A673 (cell line): ENCODE data around the gene EPB41L5. TPM values are rescaled to one million over a fixed set of nuclear protein-coding genes. Genes with fewer than 3 reads are reported as not detected.
A peak's percentile ranks its signal among the peaks of the same experiment; 100 is the strongest.

Experiments used
- Bru-seq: library from RNA; stranded (reverse); fragments of 400-500 nt; gene quantifications from one replicate; lab custom pipeline; 2021; lab: Mats Ljungman, UMichigan
- BruChase-seq, 2 experiments: library from RNA; stranded (reverse); fragments of 400-500 nt; gene quantifications; one replicate each; lab custom pipeline; 2021; lab: Mats Ljungman, UMichigan
- BruUV-seq: library from RNA; stranded (reverse); fragments of 400-500 nt; replicated peaks from 2 replicates; lab custom pipeline; 2021; lab: Mats Ljungman, UMichigan
- CTCF ChIA-PET: fragments of 300-600 bp; sonication (Branson Sonifier 250); formaldehyde crosslinking; loops from one replicate; lab custom pipeline; 2022; ENCODE audit warnings: antibody characterized with exemption; lab: Charles Lee
- POLR2A ChIA-PET: fragments of 300-600 bp; sonication (Branson Sonifier 250); formaldehyde crosslinking; loops from one replicate; lab custom pipeline; 2022; ENCODE audit warnings: antibody characterized with exemption; ENCODE audit not compliant: low non-redundant PET; lab: Charles Lee
- DNase-seq: peaks from one replicate; pipeline ENCODE4 v3.0.0-alpha.2; 2015; ENCODE audit warnings: low spot score
- H3K27ac ChIP-seq: fragments of 200-600 bp; sonication (generic); 2 replicates; pipeline ENCODE4 v1.5.1; 2016; ENCODE audit warnings: mixed run types, low read depth, mild to moderate bottlenecking, mixed read lengths, antibody characterized with exemption, low read length; ENCODE audit not compliant: poor library complexity, severe bottlenecking
- H3K27me3 ChIP-seq: fragments of 200-600 bp; sonication (generic); replicated peaks from 2 replicates; pipeline ENCODE4 v1.6.1; 2017; ENCODE audit warnings: mixed run types, low read depth, mild to moderate bottlenecking, mixed read lengths, antibody characterized with exemption, low read length; ENCODE audit not compliant: insufficient read depth, poor library complexity
- H3K36me3 ChIP-seq: fragments of 200-600 bp; sonication (generic); 2 replicates; pipeline ENCODE4 v1.6.1; 2016; ENCODE audit warnings: mixed run types, mild to moderate bottlenecking, mixed read lengths, antibody characterized with exemption, low read length; ENCODE audit not compliant: insufficient read depth, poor library complexity, severe bottlenecking
- H3K4me1 ChIP-seq: fragments of 200-600 bp; sonication (generic); 2 replicates; pipeline ENCODE4 v1.6.1; 2017; ENCODE audit warnings: mixed run types, mild to moderate bottlenecking, mixed read lengths, antibody characterized with exemption, low read length; ENCODE audit not compliant: insufficient read depth, poor library complexity, severe bottlenecking
- H3K4me3 ChIP-seq: fragments of 200-600 bp; sonication (generic); 2 replicates; pipeline ENCODE4 v1.5.1; 2016; ENCODE audit warnings: low read depth, mixed run types, mild to moderate bottlenecking, mixed read lengths, low read length; ENCODE audit not compliant: poor library complexity, severe bottlenecking
- H3K9me3 ChIP-seq: fragments of 200-600 bp; sonication (generic); 2 replicates; pipeline ENCODE4 v1.6.1; 2016; ENCODE audit warnings: mixed run types, low read depth, mild to moderate bottlenecking, mixed read lengths, antibody characterized with exemption, low read length; ENCODE audit not compliant: poor library complexity, severe bottlenecking
- EZH2 ChIP-seq: fragments of 200-600 bp; sonication (generic); IDR thresholded peaks from 2 replicates; pipeline ENCODE4 v1.6.1; 2017; ENCODE audit warnings: borderline replicate concordance, low read depth, mild to moderate bottlenecking, mixed read lengths, antibody characterized with exemption, low read length; ENCODE audit not compliant: poor library complexity, severe bottlenecking
- intact Hi-C: fragments of 100-400 bp; cut with micrococcal nuclease; formaldehyde crosslinking; loops from one replicate; pipeline ENCODE4 v1.10.0; 2022; ENCODE audit not compliant: unreplicated experiment
- long read RNA-seq: library from polyadenylated mRNA; stranded (forward); transcript quantifications from one replicate; pipeline ENCODE4 v2.0.0, GENCODE V29; 2022
- total RNA-seq: library from RNA; stranded (reverse); gene quantifications from 2 replicates; pipeline ENCODE4 v1.2.3, GENCODE V29; 2021
- TF ChIP-seq, protein P1 (sequence below): fragments of 300-800, 200-600 bp; sonication (generic); conservative IDR thresholded peaks from 2 replicates; pipeline ENCODE4 v1.5.1; 2017; ENCODE audit warnings: low read depth, mild to moderate bottlenecking, antibody characterized with exemption, low read length, moderate library complexity, mixed read lengths

EPB41L5 gene
- total RNA-seq (25.8 and 26.5 TPM in 2 replicates), Bru-seq, nascent RNA (percentile 77 among the genes with signal in this experiment), BruChase-seq, experiment 1, labeled RNA remaining after a 2-hour chase (percentile 75 among the genes with signal in this experiment), BruChase-seq, experiment 2, labeled RNA remaining after a 6-hour chase (percentile 71 among the genes with signal in this experiment)
- long read RNA-seq, full-length matches to known transcripts, result 26 of 47 reads
- long read RNA-seq, partial matches to known transcripts, result 4 of 47 reads
- long read RNA-seq, other reads (novel, unspliced or antisense), result 17 of 47 reads

DNA sequence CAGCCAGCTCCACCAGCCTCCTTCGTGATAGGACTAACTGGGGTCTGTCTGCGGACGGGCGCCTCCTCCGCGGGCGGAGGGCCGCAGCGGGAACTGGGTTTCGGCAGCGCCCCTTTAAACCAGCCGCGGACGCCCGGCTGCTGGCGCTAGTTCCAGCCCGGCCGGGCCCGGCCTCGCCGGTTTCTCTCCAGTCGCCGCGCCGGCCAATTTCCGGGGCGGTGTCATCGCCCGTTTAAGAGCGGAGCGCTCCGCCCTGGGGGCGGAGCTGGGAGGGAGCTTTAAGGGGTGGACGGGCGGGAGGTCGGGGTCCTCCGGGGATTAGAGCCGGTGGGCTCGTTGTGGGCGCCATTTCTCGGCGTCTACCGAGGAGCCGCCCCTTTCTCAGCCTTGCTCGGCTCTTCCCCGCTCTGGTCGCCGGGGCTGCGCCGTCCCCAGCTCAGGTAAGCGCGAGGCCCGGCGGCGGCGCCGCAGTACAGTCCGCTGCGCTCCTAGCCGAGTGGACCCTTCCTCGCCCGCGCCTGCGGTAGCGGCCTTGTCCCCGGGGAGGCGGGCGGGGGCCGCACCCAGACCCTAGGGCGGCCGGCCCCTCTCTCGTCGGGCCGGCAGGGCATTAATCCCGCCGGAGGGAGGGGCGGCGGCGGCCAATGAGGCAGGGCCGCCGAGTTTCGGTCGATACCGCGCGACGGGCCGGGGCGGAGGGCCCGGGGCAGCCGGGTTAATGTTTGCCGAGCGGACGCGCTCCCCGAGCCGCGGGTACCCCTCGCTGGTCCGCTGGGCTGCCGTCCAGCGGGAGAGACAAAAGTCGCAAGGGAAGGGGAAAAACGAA is at the start of gene EPB41L5:
TSS of gene EPB41L5 (plus strand) at position 307 of the 826 bp plus-strand sequence. CDS start 6,008 bp downstream, outside the sequence.
- CTCF ChIA-PET, result interaction anchor here (0.6 kb wide), 2 partner anchors 508 to 773 kb away, joined by 5 to 12 read pairs; no protein-coding TSS in a partner anchor
- no peaks in the 10 kb centered on the region for H3K27me3 ChIP-seq
- TF ChIP-seq, protein P1, sequence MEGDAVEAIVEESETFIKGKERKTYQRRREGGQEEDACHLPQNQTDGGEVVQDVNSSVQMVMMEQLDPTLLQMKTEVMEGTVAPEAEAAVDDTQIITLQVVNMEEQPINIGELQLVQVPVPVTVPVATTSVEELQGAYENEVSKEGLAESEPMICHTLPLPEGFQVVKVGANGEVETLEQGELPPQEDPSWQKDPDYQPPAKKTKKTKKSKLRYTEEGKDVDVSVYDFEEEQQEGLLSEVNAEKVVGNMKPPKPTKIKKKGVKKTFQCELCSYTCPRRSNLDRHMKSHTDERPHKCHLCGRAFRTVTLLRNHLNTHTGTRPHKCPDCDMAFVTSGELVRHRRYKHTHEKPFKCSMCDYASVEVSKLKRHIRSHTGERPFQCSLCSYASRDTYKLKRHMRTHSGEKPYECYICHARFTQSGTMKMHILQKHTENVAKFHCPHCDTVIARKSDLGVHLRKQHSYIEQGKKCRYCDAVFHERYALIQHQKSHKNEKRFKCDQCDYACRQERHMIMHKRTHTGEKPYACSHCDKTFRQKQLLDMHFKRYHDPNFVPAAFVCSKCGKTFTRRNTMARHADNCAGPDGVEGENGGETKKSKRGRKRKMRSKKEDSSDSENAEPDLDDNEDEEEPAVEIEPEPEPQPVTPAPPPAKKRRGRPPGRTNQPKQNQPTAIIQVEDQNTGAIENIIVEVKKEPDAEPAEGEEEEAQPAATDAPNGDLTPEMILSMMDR, result no peak
- TF ChIP-seq EZH2, result no peak
- H3K36me3 ChIP-seq, result no peaks in the 10 kb centered on the region
- intact Hi-C loops, result loop anchor here (5.0 kb wide), 1 partner anchor 311 kb away; no protein-coding TSS in a partner anchor
- peak within 1 kb of the TSS; percentile 91 for H3K27ac ChIP-seq
- H3K4me3 ChIP-seq, result peak within 1 kb of the TSS; percentile 74
- POLR2A ChIA-PET, result interaction anchor here (0.6 kb wide), 1 partner anchor 253 kb away, joined by 4 read pairs; the partner anchor contains the start of gene PTPN4
- peaks cover 7% of the 10 kb centered on the region for H3K4me1 ChIP-seq
- no peaks in the 10 kb centered on the region for H3K9me3 ChIP-seq
- BruUV-seq, result no TSS peak
- DNase-seq, result peak; percentile 98

DNA sequence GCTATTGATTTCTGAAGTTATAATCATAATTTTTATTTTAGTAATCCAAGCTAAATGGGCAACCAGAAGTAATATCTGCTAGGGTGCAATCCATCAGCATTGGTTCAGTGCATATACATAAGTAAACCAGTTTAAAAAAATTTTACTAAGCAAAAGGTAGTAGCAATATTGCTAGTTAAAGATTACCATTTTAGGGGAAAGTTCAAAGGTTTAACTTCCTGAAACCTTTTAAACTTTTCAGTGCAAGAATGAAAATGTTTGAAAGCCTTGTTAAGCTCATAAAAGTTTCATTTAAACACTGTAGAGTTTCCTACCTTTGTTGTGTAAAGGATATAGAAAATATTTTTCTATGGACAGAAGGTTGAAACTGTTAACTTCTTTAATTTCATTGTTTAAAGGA is 31.0 kb upstream of the EPB41L5 start:
- Histone ChIP-seq H3K4me3 (no peak overlapping the region), H3K9me3 (no peaks in the 10 kb centered on the region), H3K36me3 (no peaks in the 10 kb centered on the region), H3K4me1 (no peaks in the 10 kb centered on the region), H3K27ac (no peak overlapping the region), H3K27me3 (no peaks in the 10 kb centered on the region)
- DNase-seq, result no peak
- intact Hi-C loops, result no loop called here
- ChIA-PET CTCF (interaction anchor here (0.5 kb wide), 1 partner anchor 316 kb away, joined by 4 read pairs; no protein-coding TSS in a partner anchor), POLR2A (no interaction called here)
- TF ChIP-seq, protein P1, result no peak
- TF ChIP-seq EZH2, result no peak
- no TSS peak for BruUV-seq

DNA sequence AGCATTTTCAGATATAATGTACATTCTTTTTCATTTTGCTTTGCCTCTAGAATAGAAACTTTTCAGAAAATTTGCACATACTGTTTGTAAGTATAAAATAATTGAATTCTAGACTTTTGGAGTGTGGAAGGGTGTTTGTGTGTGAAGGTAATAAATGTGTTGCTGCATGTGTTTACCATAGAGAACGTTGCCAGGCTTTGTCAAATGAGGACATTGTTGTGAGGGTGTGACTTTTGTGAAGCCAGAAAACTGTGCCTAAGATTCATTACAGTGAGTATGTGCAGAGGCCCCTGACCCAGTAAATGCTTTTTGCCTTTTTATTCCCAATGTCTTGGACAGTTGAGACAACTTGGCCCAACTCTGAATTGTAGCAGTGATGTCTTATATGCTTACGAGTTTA is 30.4 kb upstream of the EPB41L5 start:
- no peak for DNase-seq
- no peaks in the 10 kb centered on the region for H3K36me3 ChIP-seq
- H3K9me3 ChIP-seq, result no peaks in the 10 kb centered on the region
- POLR2A ChIA-PET, result no interaction called here
- no peak for TF ChIP-seq EZH2
- TF ChIP-seq, protein P1, result no peak
- intact Hi-C loops, result no loop called here
- CTCF ChIA-PET, result no interaction called here
- no TSS peak for BruUV-seq
- no peak overlapping the region for H3K27ac ChIP-seq
- no peaks in the 10 kb centered on the region for H3K27me3 ChIP-seq
- H3K4me1 ChIP-seq, result no peaks in the 10 kb centered on the region
- H3K4me3 ChIP-seq, result no peak overlapping the region
